Osteoblast (primary cell): ENCODE data around the gene PRAMEF5. TPM values are rescaled to one million over a fixed set of nuclear protein-coding genes. Genes with fewer than 3 reads are reported as not detected.
"Not testable (repeated sequence)": the region's sequence is repeated elsewhere in the genome, so short reads cannot be mapped to it uniquely, and the experiment has no call there.

Experiments
- DNase-seq: peaks from one replicate; pipeline ENCODE4 v3.0.0; 2011; ENCODE audit warnings: low spot score, mixed read lengths; ENCODE audit not compliant: insufficient read length; ENCODE audit errors: missing footprints
- H2AFZ ChIP-seq: 2 replicates; pipeline ENCODE4 v1.6.0; 2011; ENCODE audit warnings: mild to moderate bottlenecking, low read length
- H3K27ac ChIP-seq: 2 replicates; pipeline ENCODE4 v1.5.1; 2011; ENCODE audit warnings: mild to moderate bottlenecking, low read depth, low read length, moderate library complexity
- H3K27me3 ChIP-seq: 2 replicates; pipeline ENCODE4 v1.6.0; 2012; ENCODE audit warnings: mild to moderate bottlenecking, control low read depth, inconsistent platforms, low read length, moderate library complexity; ENCODE audit not compliant: insufficient read depth
- H3K36me3 ChIP-seq: 2 replicates; pipeline ENCODE4 v1.5.1; 2011; ENCODE audit warnings: mild to moderate bottlenecking, low read length, control low read depth, moderate library complexity; ENCODE audit not compliant: insufficient read depth
- H3K4me1 ChIP-seq: 2 replicates; pipeline ENCODE4 v1.5.1; 2011; ENCODE audit warnings: mild to moderate bottlenecking, low read length, control low read depth, moderate library complexity; ENCODE audit not compliant: insufficient read depth
- H3K4me2 ChIP-seq: 2 replicates; pipeline ENCODE4 v1.6.0; 2011; ENCODE audit warnings: mild to moderate bottlenecking, low read length; ENCODE audit not compliant: insufficient read depth
- H3K4me3 ChIP-seq: fragments of 200-600 bp; sonication (generic); 3 replicates; pipeline ENCODE4 v1.5.1; 2012; ENCODE audit warnings: mild to moderate bottlenecking, low read length, inconsistent platforms; ENCODE audit not compliant: insufficient read depth
- H3K79me2 ChIP-seq: 2 replicates; pipeline ENCODE4 v1.6.0; 2012; ENCODE audit warnings: mild to moderate bottlenecking, low read length, control low read depth, inconsistent platforms; ENCODE audit not compliant: insufficient read depth
- H3K9me3 ChIP-seq: 2 replicates; pipeline ENCODE4 v1.5.1; 2011; ENCODE audit warnings: low read depth, low read length, control low read depth
- H4K20me1 ChIP-seq: 2 replicates; pipeline ENCODE4 v1.6.0; 2012; ENCODE audit warnings: mild to moderate bottlenecking, low read length, control low read depth; ENCODE audit not compliant: insufficient read depth
- total RNA-seq: library from RNA; depleted of rRNA; stranded (reverse); fragments of >200 nt; gene quantifications from 2 replicates; pipeline ENCODE4 v1.2.3, GENCODE V29; 2012

Gene PRAMEF5
- total RNA-seq, 1 donor: not detected

DNA sequence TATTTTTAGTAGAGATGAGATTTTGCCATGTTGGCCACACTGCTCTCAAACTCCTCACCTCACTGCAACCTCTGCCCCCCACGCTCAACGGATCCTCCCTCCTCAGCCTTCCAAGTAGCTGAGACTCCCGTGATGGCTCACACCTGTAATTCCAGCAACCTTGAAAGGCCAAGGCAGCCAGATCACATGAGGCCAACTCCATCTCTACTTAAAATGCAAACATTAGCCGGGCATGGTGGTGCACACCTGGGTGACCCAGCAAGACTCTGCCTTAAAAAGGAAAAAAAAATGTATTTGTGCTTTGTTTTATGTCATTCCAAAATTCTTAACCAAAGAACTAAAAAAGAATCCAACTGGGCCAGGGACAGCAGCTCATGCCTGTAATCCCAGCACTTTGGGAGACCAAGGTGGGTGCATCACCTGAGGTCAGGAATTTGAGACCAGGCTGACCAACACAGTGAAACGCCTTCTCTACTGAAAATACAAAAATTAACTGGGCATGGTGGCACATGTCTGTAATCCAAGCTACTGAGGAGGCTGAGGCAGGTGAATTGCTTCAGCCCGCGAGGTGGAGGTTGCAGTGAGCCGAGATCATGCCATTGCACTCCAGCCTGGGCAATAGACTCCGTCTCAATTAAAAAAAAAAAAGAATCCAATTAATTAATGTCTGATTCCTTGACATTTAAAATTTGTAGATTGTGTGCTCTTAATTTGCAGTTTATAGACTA, 10.3 kb upstream of the PRAMEF5 start:
- H3K4me2 ChIP-seq, H2AFZ ChIP-seq, H3K79me2 ChIP-seq, H3K4me3 ChIP-seq, DNase-seq, H4K20me1 ChIP-seq, H3K36me3 ChIP-seq, H3K9me3 ChIP-seq, H3K27ac ChIP-seq, H3K4me1 ChIP-seq, H3K27me3 ChIP-seq: not testable (repeated sequence)

DNA sequence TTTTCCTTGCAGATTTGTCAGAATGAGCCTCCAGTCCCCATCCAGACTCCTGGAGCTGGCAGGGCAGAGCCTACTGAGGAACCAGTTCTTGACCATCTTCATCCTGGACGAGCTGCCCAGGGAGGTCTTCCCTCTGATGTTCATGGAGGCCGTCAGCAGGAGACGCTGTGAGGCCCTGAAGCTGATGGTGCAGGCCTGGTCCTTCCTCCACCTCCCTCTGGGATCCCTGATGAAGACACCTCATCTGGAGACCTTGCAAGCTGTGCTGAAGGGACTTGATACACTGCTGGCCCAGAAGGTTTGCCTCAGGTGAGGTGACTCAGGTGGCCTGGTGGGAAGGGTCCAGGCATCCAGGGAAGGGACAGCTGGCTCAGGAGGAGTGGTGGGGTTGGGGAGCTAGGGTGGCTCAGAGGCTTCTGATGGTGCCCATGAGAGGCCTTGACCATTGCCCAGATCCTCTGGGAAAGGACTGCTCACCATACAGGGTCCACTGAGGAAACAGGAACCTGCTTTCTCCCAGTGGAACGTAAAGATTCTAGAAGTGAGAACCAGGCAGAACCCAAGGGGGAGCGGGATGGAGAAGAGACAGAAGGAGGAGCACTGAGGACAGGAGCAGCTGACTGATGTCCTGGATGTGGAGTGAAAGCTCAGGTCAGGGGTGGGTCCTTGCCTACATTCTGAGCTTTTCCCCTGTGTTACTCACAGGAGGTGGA, 8.0 kb upstream of the PRAMEF5 start:
- not testable (repeated sequence) for H4K20me1 ChIP-seq, H3K27me3 ChIP-seq, H3K27ac ChIP-seq, H3K9me3 ChIP-seq, H3K4me3 ChIP-seq, H3K79me2 ChIP-seq, H2AFZ ChIP-seq, H3K36me3 ChIP-seq, DNase-seq, H3K4me1 ChIP-seq, H3K4me2 ChIP-seq

DNA sequence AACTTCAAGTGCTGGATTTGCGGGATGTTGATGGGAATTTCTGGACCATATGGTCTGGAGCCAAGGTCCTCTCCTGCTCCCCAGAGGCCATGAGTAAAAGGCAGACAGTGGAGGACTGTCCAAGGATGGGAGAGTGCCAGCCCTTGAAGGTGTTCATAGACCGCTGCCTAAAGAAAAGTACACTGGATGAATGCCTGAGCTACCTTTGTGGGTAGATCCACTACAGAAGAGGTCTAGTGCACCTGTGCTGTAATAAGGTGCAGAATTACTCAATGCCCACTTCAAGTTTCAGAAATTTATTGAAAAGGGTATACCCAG, 7.5 kb upstream of the PRAMEF5 start:
- H3K9me3 ChIP-seq, DNase-seq, H3K4me2 ChIP-seq, H2AFZ ChIP-seq, H3K36me3 ChIP-seq, H3K4me1 ChIP-seq, H3K79me2 ChIP-seq, H3K4me3 ChIP-seq, H4K20me1 ChIP-seq, H3K27me3 ChIP-seq, H3K27ac ChIP-seq: not testable (repeated sequence)

DNA sequence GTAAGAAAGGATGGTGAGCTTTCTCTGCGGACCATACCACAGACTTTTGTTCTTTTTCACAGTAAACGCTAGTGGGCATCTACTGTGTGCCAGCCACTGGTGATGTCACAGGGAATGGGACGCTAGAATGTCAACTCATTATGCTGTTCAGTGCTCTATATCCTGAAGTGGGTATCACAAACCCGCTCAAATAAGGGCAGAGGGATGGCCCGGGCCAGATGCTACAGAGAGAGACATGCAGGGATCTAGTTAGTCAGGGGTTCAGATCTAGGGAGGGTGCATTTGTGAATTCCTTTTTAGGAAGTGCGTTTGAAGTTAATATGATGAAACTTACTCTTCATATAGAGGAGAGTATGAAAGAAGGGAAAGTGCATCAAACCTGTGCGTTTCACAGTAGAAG, 6.9 kb upstream of the PRAMEF5 start:
- H4K20me1 ChIP-seq, DNase-seq, H3K4me1 ChIP-seq, H3K4me3 ChIP-seq, H3K9me3 ChIP-seq, H3K27ac ChIP-seq, H3K27me3 ChIP-seq, H2AFZ ChIP-seq, H3K4me2 ChIP-seq, H3K36me3 ChIP-seq, H3K79me2 ChIP-seq: not testable (repeated sequence)

DNA sequence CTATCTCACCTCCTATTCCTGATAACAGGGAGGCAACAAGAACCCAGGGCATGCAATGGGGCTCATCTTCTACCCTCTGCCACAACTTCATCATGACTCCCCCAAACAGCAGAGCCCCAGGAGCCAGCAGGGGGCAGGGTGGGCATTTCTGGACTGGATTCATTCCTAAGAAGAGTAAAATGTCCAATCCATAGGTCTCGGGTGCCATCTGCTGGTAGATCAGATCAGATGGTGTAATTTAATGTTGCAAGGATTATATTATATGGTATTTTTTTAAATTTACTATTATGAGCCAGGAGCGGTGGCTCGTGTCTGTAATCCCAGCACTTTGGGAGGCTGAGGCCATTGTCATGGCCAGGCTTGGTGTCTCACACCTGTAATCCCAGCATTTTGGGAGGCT, 11.1 kb downstream of the PRAMEF5 start:
- H4K20me1 ChIP-seq, H3K4me3 ChIP-seq, H3K4me1 ChIP-seq, H3K4me2 ChIP-seq, H3K27ac ChIP-seq, H3K79me2 ChIP-seq, H3K36me3 ChIP-seq, H3K9me3 ChIP-seq, H3K27me3 ChIP-seq, H2AFZ ChIP-seq, DNase-seq: not testable (repeated sequence)

DNA sequence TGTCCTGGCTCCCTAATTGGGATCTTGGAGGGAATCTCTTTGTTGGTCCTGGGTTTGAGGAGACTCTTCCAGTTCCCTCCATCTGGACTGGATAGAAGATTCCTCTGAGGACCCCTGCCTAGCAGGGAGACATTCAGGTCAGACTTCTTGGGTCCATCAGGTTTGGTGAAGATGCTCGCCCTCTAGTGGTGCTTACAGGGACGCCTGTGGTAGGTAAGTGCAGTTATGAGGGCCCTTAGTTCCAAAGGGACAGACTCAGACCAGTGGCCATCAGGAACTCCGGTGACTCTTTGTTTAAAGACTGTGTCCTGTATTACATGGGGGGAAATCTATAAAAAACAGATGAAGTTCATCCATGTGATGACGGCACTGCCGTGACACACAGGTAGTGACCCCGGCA, 23.0 kb downstream of the PRAMEF5 start:
- H3K4me1 ChIP-seq, H3K36me3 ChIP-seq, H4K20me1 ChIP-seq, H3K27ac ChIP-seq, DNase-seq, H3K4me2 ChIP-seq, H3K4me3 ChIP-seq, H3K9me3 ChIP-seq, H3K27me3 ChIP-seq, H3K79me2 ChIP-seq, H2AFZ ChIP-seq: not testable (repeated sequence)

DNA sequence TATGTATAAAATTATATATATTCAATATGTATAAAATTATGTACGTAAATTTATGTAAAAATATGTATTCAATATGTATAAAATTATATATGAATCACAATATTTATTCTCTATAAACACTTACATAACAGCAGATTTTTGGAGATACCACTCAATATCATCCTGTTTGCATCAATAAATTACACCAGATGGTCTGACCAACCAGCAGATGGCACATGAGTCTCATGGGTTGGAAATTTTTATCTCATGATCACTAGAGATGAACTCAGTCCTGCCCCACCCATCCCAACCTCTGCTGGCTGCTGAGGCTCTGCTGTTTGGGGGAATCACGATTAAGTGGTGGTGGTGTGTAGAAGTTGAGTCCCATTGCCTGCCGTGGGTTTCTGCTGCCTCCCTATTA, 25.6 kb downstream of the PRAMEF5 start:
- H3K4me3 ChIP-seq, H3K79me2 ChIP-seq, DNase-seq, H3K36me3 ChIP-seq, H3K27ac ChIP-seq, H3K9me3 ChIP-seq, H4K20me1 ChIP-seq, H3K4me1 ChIP-seq, H2AFZ ChIP-seq, H3K4me2 ChIP-seq, H3K27me3 ChIP-seq: not testable (repeated sequence)

DNA sequence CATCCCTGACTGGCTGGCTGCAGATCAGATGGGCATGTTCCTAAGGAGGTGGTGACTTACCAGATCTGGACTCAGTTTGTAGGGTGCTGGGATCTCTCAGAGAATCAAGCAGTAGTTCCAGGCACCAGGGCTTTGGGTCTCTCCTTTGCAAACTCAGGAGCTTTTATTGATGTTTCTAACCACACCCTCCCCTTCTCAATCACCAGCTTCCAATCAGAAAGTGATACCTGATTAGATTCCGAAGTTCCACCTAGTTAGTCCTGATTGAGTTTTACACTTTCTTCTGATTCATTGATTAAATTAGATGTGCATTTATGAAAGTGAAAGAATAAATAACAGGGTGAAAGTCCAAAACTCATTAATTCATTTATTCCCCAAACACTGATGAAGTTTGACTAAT, 31.0 kb downstream of the PRAMEF5 start, which contains the start of gene PRAMEF8:
PRAMEF8 (minus strand) TSS at position 101 of the 400 bp plus-strand sequence. CDS start 1,046 bp downstream, outside the sequence.
- DNase-seq, H3K4me1 ChIP-seq, H4K20me1 ChIP-seq, H3K4me2 ChIP-seq, H3K9me3 ChIP-seq, H3K79me2 ChIP-seq, H3K27ac ChIP-seq, H3K27me3 ChIP-seq, H3K36me3 ChIP-seq, H3K4me3 ChIP-seq, H2AFZ ChIP-seq: not testable (repeated sequence)

DNA sequence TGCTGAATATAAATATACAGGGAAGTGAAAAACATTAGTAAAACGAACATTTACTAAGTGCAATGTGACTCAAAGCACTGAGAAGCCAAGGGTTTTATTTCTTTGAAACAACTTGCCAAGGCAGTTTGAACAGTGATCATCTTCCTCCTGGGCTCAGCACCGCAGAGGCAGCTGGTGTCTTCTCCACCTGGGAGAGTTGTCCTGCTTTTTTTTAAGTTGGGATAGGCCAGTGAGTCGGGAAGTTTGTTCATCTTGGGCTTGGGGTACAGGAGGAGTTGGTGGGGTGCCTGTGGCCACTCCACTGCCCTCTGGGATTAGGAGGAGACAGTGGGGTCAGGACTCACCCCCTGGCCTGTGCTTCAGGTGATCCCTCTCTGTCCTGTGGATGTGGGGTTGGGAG, 35.0 kb downstream of the PRAMEF5 start:
- DNase-seq, H3K27me3 ChIP-seq, H4K20me1 ChIP-seq, H2AFZ ChIP-seq, H3K4me3 ChIP-seq, H3K9me3 ChIP-seq, H3K4me1 ChIP-seq, H3K27ac ChIP-seq, H3K4me2 ChIP-seq, H3K79me2 ChIP-seq, H3K36me3 ChIP-seq: not testable (repeated sequence)
